ENCODE results near the gene TFEB.

DNA sequence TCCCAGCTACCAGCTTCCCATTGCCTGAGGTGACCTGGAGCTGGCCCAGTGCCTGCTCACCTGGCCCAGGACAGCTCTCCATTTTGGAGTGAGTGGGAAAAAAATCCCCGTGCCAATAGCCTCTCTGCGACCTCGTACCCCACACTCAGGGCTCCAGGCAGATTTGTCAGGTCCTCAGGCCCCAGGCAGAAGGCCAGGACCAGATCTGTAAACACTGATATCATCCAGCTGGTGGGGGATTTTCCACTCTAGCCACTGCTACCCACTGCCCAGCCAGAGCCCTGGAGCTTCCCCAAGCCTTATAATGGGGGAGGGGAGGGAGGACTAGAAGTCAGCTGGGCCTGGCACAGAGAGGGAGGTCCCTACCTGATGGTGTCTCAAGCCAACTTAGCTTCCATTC lies 13.1 kb upstream of the TFEB start:
- TF ChIP-seq, protein P1, sequence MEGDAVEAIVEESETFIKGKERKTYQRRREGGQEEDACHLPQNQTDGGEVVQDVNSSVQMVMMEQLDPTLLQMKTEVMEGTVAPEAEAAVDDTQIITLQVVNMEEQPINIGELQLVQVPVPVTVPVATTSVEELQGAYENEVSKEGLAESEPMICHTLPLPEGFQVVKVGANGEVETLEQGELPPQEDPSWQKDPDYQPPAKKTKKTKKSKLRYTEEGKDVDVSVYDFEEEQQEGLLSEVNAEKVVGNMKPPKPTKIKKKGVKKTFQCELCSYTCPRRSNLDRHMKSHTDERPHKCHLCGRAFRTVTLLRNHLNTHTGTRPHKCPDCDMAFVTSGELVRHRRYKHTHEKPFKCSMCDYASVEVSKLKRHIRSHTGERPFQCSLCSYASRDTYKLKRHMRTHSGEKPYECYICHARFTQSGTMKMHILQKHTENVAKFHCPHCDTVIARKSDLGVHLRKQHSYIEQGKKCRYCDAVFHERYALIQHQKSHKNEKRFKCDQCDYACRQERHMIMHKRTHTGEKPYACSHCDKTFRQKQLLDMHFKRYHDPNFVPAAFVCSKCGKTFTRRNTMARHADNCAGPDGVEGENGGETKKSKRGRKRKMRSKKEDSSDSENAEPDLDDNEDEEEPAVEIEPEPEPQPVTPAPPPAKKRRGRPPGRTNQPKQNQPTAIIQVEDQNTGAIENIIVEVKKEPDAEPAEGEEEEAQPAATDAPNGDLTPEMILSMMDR (IDR thresholded peaks at IDR 0.05), result no peak
- TF ChIP-seq ZFX (IDR thresholded peaks at IDR 0.05; ENCODE audit: borderline replicate concordance), result no peak

Data from 22Rv1 (cell line).